Measurements from ENCODE around the gene HDAC4. TPM values are rescaled to one million over a fixed set of nuclear protein-coding genes. Genes with fewer than 3 reads are reported as not detected.

Gene HDAC4
- total and polyA plus RNA-seq, 12 donors, result 3.7 to 40.0 (median 25.5) TPM

GRCh38 chr2:239378918-239379640 lies 21.7 kb downstream of the HDAC4 start:
- Histone ChIP-seq H3K4me1 (peaks cover 0 to 51% (median 18%) of the 10 kb centered on the region in 9 donors), H3K4me3 (no peak overlapping the region), H3K27ac (no peak overlapping the region), H3K9me3 (no peaks in the 10 kb centered on the region), H3K27me3 (no peaks in the 10 kb centered on the region), H3K36me3 (peaks cover 0 to 8% (median 0%) of the 10 kb centered on the region in 9 donors)
- 69 to 70% methylated on average over 20 of the region's 20 CpGs for WGBS, 2 donors
- DNase-seq (no peak), ATAC-seq (peak in 1 of 8 donors; percentile 12)
- no peak for TF ChIP-seq CTCF (IDR thresholded peaks at IDR 0.05)
- intact Hi-C loops (cut with DNase I), result no loop called here

- Histone ChIP-seq H3K4me1 (peaks cover 0 to 51% (median 18%) of the 10 kb centered on the region in 9 donors), H3K36me3 (peaks cover 0 to 8% (median 0%) of the 10 kb centered on the region in 9 donors), H3K27ac (no peak overlapping the region), H3K4me3 (no peak overlapping the region), H3K9me3 (no peaks in the 10 kb centered on the region), H3K27me3 (no peaks in the 10 kb centered on the region)
- 85 to 89% methylated on average over 36 of the region's 36 CpGs for WGBS, 2 donors
- DNase-seq (no peak), ATAC-seq (no peak)
- intact Hi-C loops (cut with DNase I), result no loop called here
- no peak for TF ChIP-seq CTCF (IDR thresholded peaks at IDR 0.05)
Observed at GRCh38 chr2:239378021-239378917, 22.6 kb downstream of the HDAC4 start.

DNA sequence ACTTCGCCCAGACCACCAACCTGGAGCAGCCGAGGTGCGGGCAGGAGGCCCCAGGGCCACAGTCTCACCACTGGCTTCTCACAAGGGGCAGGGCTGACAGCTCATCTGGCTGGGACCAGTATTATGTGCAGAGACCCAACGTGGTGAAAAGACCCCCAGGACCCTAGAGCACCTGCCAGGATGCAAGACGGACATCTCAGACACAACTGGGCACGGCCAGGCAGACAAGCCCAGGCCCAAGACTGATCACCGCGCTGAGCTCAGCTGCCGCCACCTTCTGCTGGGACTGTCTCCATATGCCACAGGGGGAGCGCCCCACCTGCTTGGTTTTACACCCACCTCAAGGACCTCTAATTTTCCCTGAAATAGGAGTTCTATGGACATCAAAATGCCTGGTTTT lies 23.2 kb downstream of the HDAC4 start:
- no peak for DNase-seq
- WGBS, 2 donors, result 95 to 98% methylated on average over 10 of the region's 10 CpGs
- no peak for ATAC-seq

More for the DNA sequence above, 23.2 kb downstream of the HDAC4 start:
- Histone ChIP-seq H3K9me3 (no peaks in the 10 kb centered on the region), H3K4me1 (peaks cover 0 to 51% (median 18%) of the 10 kb centered on the region in 9 donors), H3K4me3 (no peak overlapping the region), H3K27ac (no peak overlapping the region), H3K27me3 (no peaks in the 10 kb centered on the region), H3K36me3 (peaks cover 0 to 9% (median 0%) of the 10 kb centered on the region in 9 donors)
- TF ChIP-seq CTCF (IDR thresholded peaks at IDR 0.05), result no peak
- intact Hi-C loops (cut with DNase I), result no loop called here
